Panc1 (cell line): Measurements from ENCODE around the gene GDAP1L1. TPM values are rescaled to one million over a fixed set of nuclear protein-coding genes. Genes with fewer than 3 reads are reported as not detected.

Experiments used
- ATAC-seq: fragments of 200-7000 bp; cut with Tn5 transposase; 2 replicates; pipeline ENCODE4 v1.9.1; 2020; ENCODE audit warnings: mild to moderate bottlenecking, moderate library complexity
- BruUV-seq: library from RNA; stranded (reverse); fragments of 400-500 nt; replicated peaks from 2 replicates; lab custom pipeline; 2021; lab: Mats Ljungman, UMichigan
- CTCF ChIA-PET: fragments of 300-600 bp; sonication (Branson Sonifier 250); formaldehyde crosslinking; loops from one replicate; lab custom pipeline; 2022; ENCODE audit warnings: antibody characterized with exemption; lab: Charles Lee
- POLR2A ChIA-PET: fragments of 300-600 bp; sonication (Branson Sonifier 250); formaldehyde crosslinking; loops from one replicate; lab custom pipeline; 2022; ENCODE audit warnings: antibody characterized with exemption; lab: Charles Lee
- DNase-seq: peaks from one replicate; pipeline ENCODE4 v3.0.0-alpha.2; 2010; ENCODE audit warnings: low read depth, low spot score
- H3K27ac ChIP-seq: 2 replicates; pipeline ENCODE4 v1.5.1; 2011; ENCODE audit warnings: mild to moderate bottlenecking, low read length, inconsistent platforms
- H3K27me3 ChIP-seq: fragments of 200-500 bp; sonication (Bioruptor generic); 2 replicates; pipeline ENCODE4 v1.6.0; 2014; ENCODE audit warnings: low read length, inconsistent platforms; ENCODE audit not compliant: control insufficient read depth, insufficient read depth
- H3K36me3 ChIP-seq: fragments of 200-500 bp; sonication (Bioruptor generic); 2 replicates; pipeline ENCODE4 v1.5.1; 2014; ENCODE audit warnings: inconsistent platforms, mild to moderate bottlenecking, low read length, moderate library complexity; ENCODE audit not compliant: control insufficient read depth, insufficient read depth
- H3K4me1 ChIP-seq: 2 replicates; pipeline ENCODE4 v1.5.1; 2011; ENCODE audit warnings: inconsistent platforms, mild to moderate bottlenecking, low read length, moderate library complexity; ENCODE audit not compliant: control insufficient read depth, insufficient read depth
- H3K4me3 ChIP-seq, 2 experiments: 2 replicates each; pipeline ENCODE4 v1.5.1; 2011 to 2012; ENCODE audit warnings: low read depth in 2 of 2, low read length in 2 of 2, mild to moderate bottlenecking in 2 of 2, inconsistent platforms in 1 of 2, moderate library complexity in 1 of 2
- H3K9me3 ChIP-seq: fragments of 200-500 bp; sonication (Bioruptor generic); 2 replicates; pipeline ENCODE4 v1.5.1; 2014; ENCODE audit warnings: low read depth, mild to moderate bottlenecking, inconsistent platforms, low read length, moderate library complexity; ENCODE audit not compliant: control insufficient read depth, insufficient read depth
- CTCF ChIP-seq: fragments of 450-650 bp; IDR thresholded peaks from 2 replicates; pipeline ENCODE4 v1.5.1; 2017; ENCODE audit warnings: mild to moderate bottlenecking
- POLR2AphosphoS5 ChIP-seq: IDR thresholded peaks from 2 replicates; pipeline ENCODE4 v1.6.1; 2012; ENCODE audit warnings: mild to moderate bottlenecking, low read depth, low read length, moderate library complexity
- REST ChIP-seq, 2 experiments: IDR thresholded peaks; 2 replicates each; pipeline ENCODE4 v1.6.1; 2011 to 2012; ENCODE audit warnings: low read depth in 2 of 2, control low read depth in 1 of 2, low read length in 1 of 2, mild to moderate bottlenecking in 1 of 2, moderate library complexity in 1 of 2; ENCODE audit not compliant: insufficient read depth in 1 of 2
- SIN3A ChIP-seq: IDR thresholded peaks from 2 replicates; pipeline ENCODE4 v1.6.1; 2012; ENCODE audit warnings: low read depth, mild to moderate bottlenecking, low read length, moderate library complexity, borderline replicate concordance; ENCODE audit not compliant: insufficient read depth
- TCF7L2 ChIP-seq: IDR thresholded peaks from 2 replicates; pipeline ENCODE4 v1.6.1; 2011; ENCODE audit warnings: mild to moderate bottlenecking, low read depth, low read length, inconsistent platforms
- in situ Hi-C: cut with HindIII; loops from 2 replicates; pipeline ENCODE4 v1.10.0; 2016; ENCODE audit warnings: low sequenced_read_pairs, low pct_unique_long_range_greater_than_20kb
- intact Hi-C: fragments of 100-400 bp; cut with micrococcal nuclease; formaldehyde crosslinking; loops from one replicate; pipeline ENCODE4 v1.10.0; 2022; ENCODE audit not compliant: unreplicated experiment
- total RNA-seq: library from RNA; stranded (reverse); gene quantifications from one replicate; pipeline ENCODE4 v1.2.1, GENCODE V29; 2021; ENCODE audit not compliant: unreplicated experiment

Gene GDAP1L1
- total RNA-seq, 1 experiment from 2014 or later: not detected

GRCh38 chr20:44274303-44275017 is 27.4 kb downstream of the GDAP1L1 start:
- ATAC-seq: no peak
- ChIA-PET CTCF (no interaction called here), POLR2A (no interaction called here)
- no peak for DNase-seq
- H3K36me3 ChIP-seq: no peaks in the 10 kb centered on the region
- H3K27me3 ChIP-seq: no peaks in the 10 kb centered on the region
- no peaks in the 10 kb centered on the region for H3K9me3 ChIP-seq
- BruUV-seq: no TSS peak
- H3K27ac ChIP-seq: no peak overlapping the region
- TF ChIP-seq REST (IDR thresholded peaks at IDR 0.05; ENCODE audit: insufficient read depth in 1 of 2, low read depth in 2 of 2, low read length in 1 of 2) (no peak), CTCF (no peak), POLR2AphosphoS5 (no peak), TCF7L2 (no peak), SIN3A (no peak)
- in situ Hi-C loops (no loop called here), intact Hi-C loops (no loop called here)
- no peaks in the 10 kb centered on the region for H3K4me1 ChIP-seq
- no peak overlapping the region for H3K4me3 ChIP-seq

- Histone ChIP-seq H3K9me3 (no peaks in the 10 kb centered on the region), H3K4me1 (no peaks in the 10 kb centered on the region), H3K27ac (no peak overlapping the region), H3K36me3 (no peaks in the 10 kb centered on the region), H3K27me3 (no peaks in the 10 kb centered on the region), H3K4me3 (no peak overlapping the region)
- no TSS peak for BruUV-seq
- POLR2A ChIA-PET: no interaction called here
- ATAC-seq: peak; percentile 88
- DNase-seq: peak; percentile 81
- in situ Hi-C loops: no loop called here
- no peak for TF ChIP-seq CTCF
- no peak for TF ChIP-seq SIN3A
- no peak for TF ChIP-seq POLR2AphosphoS5
- TF ChIP-seq TCF7L2: no peak
- no peak for TF ChIP-seq REST (IDR thresholded peaks at IDR 0.05; ENCODE audit: insufficient read depth in 1 of 2, low read depth in 2 of 2, low read length in 1 of 2)
- CTCF ChIA-PET: no interaction called here
- intact Hi-C loops: no loop called here
Observed at GRCh38 chr20:44279228-44279627, 32.1 kb downstream of the GDAP1L1 start.
